ENCODE data around the gene FBL.

FBL gene

GRCh38 chr19:39846678-39847486 lies 703 bp upstream of the FBL start:
- TF ChIP-seq CTCF (IDR thresholded peaks at IDR 0.05; ENCODE audit: low read depth, low read length) (no peak), EZH2phosphoT487 (IDR thresholded peaks at IDR 0.05; ENCODE audit: low read depth) (no peak)
- peak overlapping the region; percentile 88 for H3K9ac ChIP-seq (ENCODE audit: low read length)
- H2AFZ ChIP-seq (ENCODE audit: low read depth, low read length): peak overlapping the region; percentile 91
- H3K79me2 ChIP-seq (ENCODE audit: low read length): peaks cover 47% of the 10 kb centered on the region
- H3K9me3 ChIP-seq (ENCODE audit: insufficient read depth, low read length): no peaks in the 10 kb centered on the region
- no peaks in the 10 kb centered on the region for H3K27me3 ChIP-seq (ENCODE audit: low read depth, low read length)
- H3K27ac ChIP-seq (ENCODE audit: low read length): peak overlapping the region; percentile 48
- H3K4me1 ChIP-seq (ENCODE audit: low read length): peaks cover 30% of the 10 kb centered on the region
- peak overlapping the region; percentile 96 for H3K4me2 ChIP-seq (ENCODE audit: low read length)
- H3K4me3 ChIP-seq (ENCODE audit: low read length): peak overlapping the region; percentile 79
- peaks cover 32% of the 10 kb centered on the region for H4K20me1 ChIP-seq (ENCODE audit: insufficient read depth, low read length)
- peaks cover 3% of the 10 kb centered on the region for H3K36me3 ChIP-seq (replicated peaks; ENCODE audit: low read depth, low read length)

GRCh38 chr19:39845584-39845932 lies 621 bp downstream of the FBL start:
- no peaks in the 10 kb centered on the region for H3K27me3 ChIP-seq (ENCODE audit: low read depth, low read length)
- H3K4me2 ChIP-seq (ENCODE audit: low read length): peak overlapping the region; percentile 94
- H3K9me3 ChIP-seq (ENCODE audit: insufficient read depth, low read length): no peaks in the 10 kb centered on the region
- no peak for TF ChIP-seq CTCF (IDR thresholded peaks at IDR 0.05; ENCODE audit: low read depth, low read length)
- no peak for TF ChIP-seq EZH2phosphoT487 (IDR thresholded peaks at IDR 0.05; ENCODE audit: low read depth)
- peaks cover 46% of the 10 kb centered on the region for H4K20me1 ChIP-seq (ENCODE audit: insufficient read depth, low read length)
- no peak overlapping the region for H2AFZ ChIP-seq (ENCODE audit: low read depth, low read length)
- peaks cover 6% of the 10 kb centered on the region for H3K36me3 ChIP-seq (replicated peaks; ENCODE audit: low read depth, low read length)
- H3K4me1 ChIP-seq (ENCODE audit: low read length): peaks cover 30% of the 10 kb centered on the region
- peaks cover 60% of the 10 kb centered on the region for H3K79me2 ChIP-seq (ENCODE audit: low read length)
- peak overlapping the region; percentile 88 for H3K9ac ChIP-seq (ENCODE audit: low read length)
- peak overlapping the region; percentile 79 for H3K4me3 ChIP-seq (ENCODE audit: low read length)
- peak overlapping the region; percentile 33 for H3K27ac ChIP-seq (ENCODE audit: low read length)

- Histone ChIP-seq H3K79me2 (ENCODE audit: low read length) (peaks cover 64% of the 10 kb centered on the region), H3K9ac (ENCODE audit: low read length) (peak overlapping the region; percentile 88), H3K27me3 (ENCODE audit: low read depth, low read length) (no peaks in the 10 kb centered on the region), H3K4me1 (ENCODE audit: low read length) (peaks cover 30% of the 10 kb centered on the region), H3K9me3 (ENCODE audit: insufficient read depth, low read length) (no peaks in the 10 kb centered on the region), H3K27ac (ENCODE audit: low read length) (peak overlapping the region; percentile 33), H3K4me3 (ENCODE audit: low read length) (peak overlapping the region; percentile 79), H2AFZ (ENCODE audit: low read depth, low read length) (no peak overlapping the region), H3K36me3 (replicated peaks; ENCODE audit: low read depth, low read length) (peaks cover 10% of the 10 kb centered on the region), H4K20me1 (ENCODE audit: insufficient read depth, low read length) (peaks cover 49% of the 10 kb centered on the region), H3K4me2 (ENCODE audit: low read length) (peak overlapping the region; percentile 94)
- TF ChIP-seq CTCF (IDR thresholded peaks at IDR 0.05; ENCODE audit: low read depth, low read length) (no peak), EZH2phosphoT487 (IDR thresholded peaks at IDR 0.05; ENCODE audit: low read depth) (no peak)
Measured at GRCh38 chr19:39845172-39845571, 1.0 kb downstream of the FBL start.

- Histone ChIP-seq H3K36me3 (replicated peaks; ENCODE audit: low read depth, low read length) (peaks cover 20% of the 10 kb centered on the region), H3K9me3 (ENCODE audit: insufficient read depth, low read length) (no peaks in the 10 kb centered on the region), H3K79me2 (ENCODE audit: low read length) (peaks cover 74% of the 10 kb centered on the region), H3K27me3 (ENCODE audit: low read depth, low read length) (no peaks in the 10 kb centered on the region), H3K27ac (ENCODE audit: low read length) (peak overlapping the region; percentile 33), H3K4me1 (ENCODE audit: low read length) (peaks cover 30% of the 10 kb centered on the region), H3K4me2 (ENCODE audit: low read length) (peak overlapping the region; percentile 94), H3K4me3 (ENCODE audit: low read length) (peak overlapping the region; percentile 79), H2AFZ (ENCODE audit: low read depth, low read length) (no peak overlapping the region), H4K20me1 (ENCODE audit: insufficient read depth, low read length) (peaks cover 52% of the 10 kb centered on the region), H3K9ac (ENCODE audit: low read length) (peak overlapping the region; percentile 88)
- TF ChIP-seq CTCF (IDR thresholded peaks at IDR 0.05; ENCODE audit: low read depth, low read length) (peak; percentile 84), EZH2phosphoT487 (IDR thresholded peaks at IDR 0.05; ENCODE audit: low read depth) (no peak)
Measured at GRCh38 chr19:39843919-39844793, 2.0 kb downstream of the FBL start.
